Dedifferentiated amniotic fluid mesenchymal stem cell (primary cell): ENCODE data around the gene ATF7IP.
"Not testable (repeated sequence)": the region's sequence is repeated elsewhere in the genome, so short reads cannot be mapped to it uniquely, and the experiment has no call there.

ENCODE experiments used
- DNase-seq: peaks from one replicate; pipeline ENCODE4 v3.0.0-alpha.2; 2016; ENCODE audit errors: extremely low spot score

Gene ATF7IP

GRCh38 chr12:14367040-14367661, 1.7 kb downstream of the ATF7IP start:
- DNase-seq: peak; percentile 58

DNA sequence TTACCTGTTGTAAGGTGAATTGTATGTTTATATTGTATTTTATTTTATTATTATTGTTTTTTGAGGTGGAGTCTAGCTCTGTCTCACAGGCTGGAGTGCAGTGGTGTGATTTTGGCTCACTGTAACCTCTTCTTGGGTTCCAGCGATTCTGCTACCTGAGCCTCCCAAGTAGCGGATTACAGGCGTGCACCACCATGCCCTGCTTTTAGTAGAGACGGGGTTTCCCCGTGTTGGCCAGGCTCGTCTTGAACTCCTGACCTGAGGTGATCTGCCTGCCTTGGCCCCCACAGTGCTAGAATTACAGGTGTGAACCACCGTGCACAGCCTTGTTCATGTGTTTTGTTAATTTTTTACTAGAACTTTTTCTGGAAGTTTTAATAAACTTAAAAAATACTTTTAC, 3.8 kb downstream of the ATF7IP start:
- DNase-seq: no peak

DNA sequence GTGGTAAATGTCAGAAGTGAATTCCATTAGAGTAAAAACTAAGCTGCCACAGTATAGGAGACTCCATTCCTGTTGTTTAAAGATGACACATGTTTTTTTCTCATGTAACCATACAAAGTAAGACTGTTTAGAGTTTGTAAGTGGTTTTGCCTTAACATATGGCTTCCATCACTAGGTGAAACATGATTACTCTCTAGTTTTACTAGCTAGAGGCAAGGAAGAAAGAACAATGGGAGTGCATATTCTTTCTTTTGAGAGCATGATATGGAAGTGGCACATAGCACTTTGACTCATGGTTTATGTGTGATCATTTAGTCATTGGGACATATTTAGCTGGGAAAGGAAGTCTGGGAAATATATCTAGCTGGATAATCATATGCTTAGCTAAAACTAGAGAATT, 7.7 kb downstream of the ATF7IP start:
- DNase-seq: peak; percentile 26

DNA sequence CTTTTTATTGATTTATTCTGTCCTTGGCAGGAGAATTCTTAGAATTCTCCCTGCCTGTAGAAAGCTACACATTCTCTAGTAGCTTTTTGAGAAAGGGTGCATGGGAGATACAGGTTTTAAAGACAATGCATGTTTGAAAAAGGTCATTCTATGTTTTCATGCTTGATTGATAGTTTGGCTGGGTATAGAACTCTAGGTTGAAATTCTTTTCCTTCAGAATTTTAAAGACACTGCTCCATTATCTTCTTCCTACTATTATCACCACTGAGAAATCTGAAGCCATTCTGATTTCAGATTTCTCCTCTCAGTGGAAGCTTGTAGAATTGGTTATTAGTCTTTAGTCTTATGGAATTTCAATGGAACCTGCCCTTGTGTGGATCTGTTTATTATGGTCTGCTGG, 14.0 kb downstream of the ATF7IP start:
- no peak for DNase-seq

DNA sequence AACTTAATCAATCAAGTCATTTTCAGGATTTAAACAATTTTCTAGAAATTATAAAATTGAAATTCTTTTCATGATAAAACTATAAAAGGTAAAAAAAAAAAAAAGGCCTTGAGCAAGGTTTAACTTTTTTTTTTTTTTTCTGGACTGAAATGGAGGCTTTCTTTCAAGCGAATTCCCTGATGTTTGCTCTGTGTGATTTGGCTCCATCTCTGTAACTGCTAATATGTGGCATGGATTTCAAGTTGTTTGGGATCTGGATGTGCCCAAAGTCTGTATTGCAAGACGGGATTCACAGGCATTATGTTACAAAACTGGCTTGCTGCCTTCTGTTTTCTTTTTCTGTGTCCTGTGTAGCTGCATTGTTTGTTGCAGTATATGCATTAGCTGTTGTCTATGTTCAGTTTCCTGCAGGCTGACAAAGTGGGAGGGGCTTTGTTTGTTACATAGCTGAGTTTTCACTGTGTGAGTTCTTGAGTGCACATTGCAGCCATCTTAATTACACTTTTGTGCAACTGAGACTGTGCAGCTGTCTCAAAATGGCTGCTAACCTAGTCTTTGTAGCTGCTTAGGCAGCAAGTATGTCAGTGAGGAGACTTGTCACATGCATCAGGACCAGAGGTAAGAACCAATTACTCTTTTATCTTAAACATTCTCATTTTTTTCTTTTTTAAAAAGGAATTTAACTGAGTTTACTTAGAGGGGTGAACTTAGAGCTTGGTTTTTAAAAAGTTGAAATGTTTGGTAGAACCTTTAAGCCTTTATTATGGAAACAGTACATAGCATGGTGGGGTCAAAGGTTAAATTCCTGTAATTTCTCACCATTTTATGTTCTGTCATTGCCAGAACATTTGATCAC, 19.5 kb downstream of the ATF7IP start:
- peak; percentile 81 for DNase-seq

DNA sequence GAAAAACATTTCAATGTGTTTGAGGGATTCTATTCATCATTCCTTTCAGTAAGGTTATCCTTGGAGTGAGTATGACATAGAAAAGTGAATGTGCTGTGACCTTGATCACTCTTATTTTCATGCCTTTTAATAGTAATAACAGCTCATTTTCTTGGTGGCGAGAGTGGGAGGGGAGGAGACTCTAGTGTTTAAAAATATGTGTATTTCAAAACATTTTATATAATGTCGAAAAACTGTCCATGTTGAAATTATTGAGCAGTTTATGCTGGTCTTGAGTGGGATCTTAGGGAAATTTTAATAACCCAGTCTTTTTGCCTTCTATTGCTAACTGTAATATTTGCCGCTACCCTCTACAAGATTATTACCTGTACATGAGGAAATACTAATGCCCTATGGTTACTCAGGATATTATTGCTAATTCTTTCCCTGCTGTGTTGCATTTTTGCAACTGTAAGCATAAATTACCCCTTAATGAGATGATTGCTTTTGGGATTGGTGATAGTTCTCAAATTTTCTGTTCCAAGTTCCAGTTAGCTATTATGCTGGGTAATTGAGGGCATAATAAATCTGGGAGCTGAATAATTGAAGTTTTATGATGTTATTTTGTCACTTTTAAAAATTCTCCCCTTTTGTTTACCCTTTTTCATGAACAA, 21.9 kb downstream of the ATF7IP start:
- no peak for DNase-seq

DNA sequence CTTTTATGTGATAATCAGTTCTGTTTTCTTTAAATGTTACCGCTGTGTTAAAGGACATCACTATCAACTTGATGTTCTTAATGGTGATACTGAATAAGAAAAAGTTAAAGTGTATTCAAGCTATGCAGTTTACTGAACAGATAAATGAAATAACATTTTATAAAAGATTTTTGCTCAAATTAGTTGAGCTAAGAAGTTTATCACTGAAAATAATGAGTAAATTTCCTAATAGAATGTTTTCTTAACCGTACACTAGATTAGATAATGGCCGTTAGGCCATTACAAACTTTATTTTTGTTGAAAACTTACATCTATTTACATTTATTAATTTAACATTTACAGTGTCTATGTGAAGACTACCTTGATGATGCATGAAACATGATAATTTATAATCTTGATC, 25.0 kb downstream of the ATF7IP start:
- DNase-seq: no peak

GRCh38 chr12:14390870-14391530, 25.5 kb downstream of the ATF7IP start:
- DNase-seq: no peak

GRCh38 chr12:14393751-14394150, 28.3 kb downstream of the ATF7IP start:
- no peak for DNase-seq

GRCh38 chr12:14394317-14395073, 29.0 kb downstream of the ATF7IP start:
- DNase-seq: peak; percentile 51

DNA sequence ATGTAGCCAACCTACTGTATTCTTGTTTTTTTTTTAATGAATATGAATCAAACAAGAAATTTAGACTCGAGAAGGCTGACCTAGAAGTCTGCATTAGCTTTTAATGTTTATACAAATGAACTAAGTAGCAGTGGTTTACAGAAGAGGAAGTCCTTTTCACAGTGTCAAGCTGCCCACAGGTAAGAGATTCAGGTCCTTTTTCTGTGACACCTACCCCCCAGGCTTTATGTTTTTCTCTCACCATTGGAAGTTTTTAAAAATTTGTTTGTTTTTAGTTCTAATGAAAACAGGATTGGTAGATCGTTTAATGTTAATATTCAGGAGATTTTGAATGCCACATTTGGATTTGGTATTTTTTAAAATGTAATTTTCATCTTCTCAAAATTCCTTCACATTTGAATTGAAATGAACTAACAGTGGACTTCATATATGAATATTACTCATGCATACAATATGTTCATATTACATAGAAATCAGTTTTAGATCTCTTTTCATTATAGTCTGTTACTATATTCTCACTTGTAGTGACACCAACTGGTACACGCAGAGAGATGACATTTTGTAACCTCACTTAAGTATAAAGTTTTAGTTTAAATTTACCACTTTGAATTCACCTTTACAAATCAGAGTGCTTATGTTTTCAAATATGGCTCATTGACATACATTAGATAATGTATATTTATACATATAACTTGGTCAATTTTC, 29.7 kb downstream of the ATF7IP start:
- DNase-seq: no peak

GRCh38 chr12:14396071-14396470, 30.6 kb downstream of the ATF7IP start:
- DNase-seq: no peak

GRCh38 chr12:14399871-14400270, 34.4 kb downstream of the ATF7IP start:
- no peak for DNase-seq

- DNase-seq: no peak
Measured at GRCh38 chr12:14400599-14400998, 35.1 kb downstream of the ATF7IP start.

DNA sequence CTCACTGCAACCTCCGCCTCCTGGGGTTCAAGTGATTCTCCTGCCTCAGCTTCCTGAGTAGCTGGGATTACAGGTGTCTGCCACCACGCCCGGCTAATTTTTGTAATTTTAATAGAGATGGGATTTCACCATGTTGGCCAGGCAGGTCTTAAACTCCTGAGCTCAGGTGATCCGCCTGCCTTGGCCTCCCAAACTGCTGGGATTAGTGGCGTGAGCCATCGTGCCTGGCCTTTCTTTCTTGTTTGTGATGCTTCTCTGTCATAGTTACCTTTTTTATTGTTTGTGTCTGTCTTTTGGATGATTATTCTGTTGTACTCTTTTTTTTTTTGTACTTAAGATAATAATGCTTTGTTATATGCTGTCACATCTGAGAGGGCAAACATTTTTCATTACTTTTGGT, 35.8 kb downstream of the ATF7IP start:
- not testable (repeated sequence) for DNase-seq

- DNase-seq: no peak
Measured at GRCh38 chr12:14402697-14403096, 37.2 kb downstream of the ATF7IP start.

DNA sequence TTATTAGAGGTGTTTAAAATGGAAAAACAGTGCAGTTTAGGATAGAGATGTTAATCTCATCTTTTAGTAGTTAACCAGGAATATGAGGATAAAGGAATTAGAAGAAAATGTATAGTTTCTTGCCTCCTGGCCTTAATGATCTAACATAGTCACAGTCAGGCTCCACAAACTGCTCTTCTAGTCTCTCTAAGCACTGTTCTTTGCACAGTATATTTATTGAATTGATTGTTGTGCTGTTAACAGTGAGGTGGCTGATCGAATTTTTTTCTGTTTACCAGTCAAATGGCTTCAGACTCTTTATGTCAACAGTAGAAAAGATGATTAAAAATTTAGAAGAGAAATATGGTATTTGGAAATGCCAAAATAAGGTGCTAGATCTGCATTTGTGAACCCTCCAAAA, 37.8 kb downstream of the ATF7IP start:
- no peak for DNase-seq

DNA sequence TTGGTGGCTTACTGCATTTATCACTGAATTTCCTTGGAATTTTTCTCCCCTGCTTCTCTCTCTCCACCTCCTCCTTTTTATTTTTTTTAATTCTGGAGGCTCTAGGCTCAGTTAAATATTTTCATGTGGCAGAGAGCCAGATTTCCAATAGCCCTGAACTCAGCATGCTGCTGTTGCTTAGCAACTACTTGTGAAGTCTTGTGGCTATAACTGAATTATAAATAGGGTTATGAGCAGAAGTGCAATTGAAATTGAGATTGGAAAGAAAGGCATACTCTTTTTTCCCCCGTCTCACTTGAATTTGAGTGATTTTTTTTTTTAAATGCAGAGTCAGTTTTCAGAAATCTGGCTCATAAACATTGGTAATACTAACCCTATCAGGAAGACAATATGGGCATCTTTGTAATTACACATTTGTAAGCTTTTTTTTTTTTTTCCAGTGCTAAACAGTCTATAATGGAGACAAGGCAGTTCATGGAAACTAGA, 38.3 kb downstream of the ATF7IP start:
- peak; percentile 89 for DNase-seq

DNA sequence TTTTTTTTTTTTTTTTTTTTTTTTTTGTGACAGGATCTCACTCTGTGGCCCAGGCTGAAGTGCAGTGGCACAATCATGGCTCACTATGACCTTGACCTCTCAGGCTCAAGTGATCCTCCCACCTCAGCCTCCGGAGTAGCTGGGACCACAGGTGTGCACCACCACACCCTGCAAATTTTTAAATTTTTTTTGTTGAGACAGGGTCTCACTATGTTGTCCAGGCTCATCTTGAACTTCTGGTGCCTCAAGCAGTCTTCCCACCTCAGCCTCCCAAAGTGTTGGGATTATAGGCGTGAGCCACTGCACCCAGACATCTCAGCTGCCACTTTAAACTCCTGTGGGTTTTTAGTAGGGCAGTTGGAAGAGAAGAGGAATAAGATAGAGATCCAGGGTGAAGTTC, 39.9 kb downstream of the ATF7IP start:
- DNase-seq: not testable (repeated sequence)

GRCh38 chr12:14408208-14408607, 42.7 kb downstream of the ATF7IP start:
- DNase-seq: peak; percentile 29

GRCh38 chr12:14410177-14410576, 44.7 kb downstream of the ATF7IP start:
- DNase-seq: no peak
